HG03521 (cell line): Measurements from ENCODE around the gene PTPRC.

Source experiments
- ATAC-seq: cut with Tn5 transposase; IDR thresholded peaks from one replicate; pipeline ENCODE4 v1.9.1; 2021; ENCODE audit warnings: mild to moderate bottlenecking, moderate library complexity; ENCODE audit not compliant: unreplicated experiment

The PTPRC gene

GRCh38 chr1:198643808-198644207 lies 5.0 kb downstream of the PTPRC start:
- ATAC-seq, result no peak

GRCh38 chr1:198647055-198647454 lies 8.2 kb downstream of the PTPRC start:
- no peak for ATAC-seq

- no peak for ATAC-seq
These were observed 9.8 kb downstream of the PTPRC start for GRCh38 chr1:198648592-198648991.

GRCh38 chr1:198649232-198649967 lies 10.6 kb downstream of the PTPRC start:
- no peak for ATAC-seq

GRCh38 chr1:198649968-198650338 lies 11.1 kb downstream of the PTPRC start:
- ATAC-seq, result peak; percentile 44

- no peak for ATAC-seq
These were observed 11.7 kb downstream of the PTPRC start for GRCh38 chr1:198650506-198650905.

- ATAC-seq, result no peak
These were observed 13.0 kb downstream of the PTPRC start for GRCh38 chr1:198651650-198652400.

GRCh38 chr1:198653808-198654413 lies 15.1 kb downstream of the PTPRC start:
- no peak for ATAC-seq

GRCh38 chr1:198655459-198656121 lies 16.8 kb downstream of the PTPRC start:
- no peak for ATAC-seq

GRCh38 chr1:198656500-198656932 lies 17.7 kb downstream of the PTPRC start:
- peak; percentile 26 for ATAC-seq

- ATAC-seq, result no peak
These were observed 18.8 kb downstream of the PTPRC start for GRCh38 chr1:198657550-198658064.

- peak; percentile 54 for ATAC-seq
These were observed 21.8 kb downstream of the PTPRC start for GRCh38 chr1:198660341-198661261.

GRCh38 chr1:198662821-198663220 lies 24.0 kb downstream of the PTPRC start:
- no peak for ATAC-seq

GRCh38 chr1:198664068-198664788 lies 25.4 kb downstream of the PTPRC start:
- ATAC-seq, result no peak

GRCh38 chr1:198667186-198667585 lies 28.3 kb downstream of the PTPRC start:
- ATAC-seq, result no peak

- no peak for ATAC-seq
These were observed 29.0 kb downstream of the PTPRC start for GRCh38 chr1:198667807-198668206.

- ATAC-seq, result peak; percentile 96
These were observed 30.3 kb downstream of the PTPRC start for GRCh38 chr1:198669023-198669698.

- no peak for ATAC-seq
These were observed 30.9 kb downstream of the PTPRC start for GRCh38 chr1:198669771-198670170.

- ATAC-seq, result no peak
These were observed 32.3 kb downstream of the PTPRC start for GRCh38 chr1:198671136-198671535.
